Measurements from ENCODE around the gene ERGIC1.
A peak's percentile ranks its signal among the peaks of the same experiment; 100 is the strongest.

ERGIC1 gene

GRCh38 chr5:172983542-172984243 is 149.6 kb downstream of the ERGIC1 start, which contains the start of gene ATP6V0E1:
ATP6V0E1 (plus strand) TSS chr5:172983771; CDS start chr5:172983861, 90 bp downstream.
- DNase-seq (ENCODE audit: low spot score), result peak; percentile 97

GRCh38 chr5:172984244-172984953 is 150.3 kb downstream of the ERGIC1 start:
- peak; percentile 72 for DNase-seq (ENCODE audit: low spot score)

GRCh38 chr5:172985596-172985995 is 151.5 kb downstream of the ERGIC1 start:
- DNase-seq (ENCODE audit: low spot score), result no peak

- no peak for DNase-seq (ENCODE audit: low spot score)
These were observed 154.2 kb downstream of the ERGIC1 start for GRCh38 chr5:172988276-172988675.

GRCh38 chr5:172990776-172991175 is 156.7 kb downstream of the ERGIC1 start:
- DNase-seq (ENCODE audit: low spot score), result no peak

- DNase-seq (ENCODE audit: low spot score), result no peak
These were observed 160.4 kb downstream of the ERGIC1 start for GRCh38 chr5:172994405-172994804.

- no peak for DNase-seq (ENCODE audit: low spot score)
These were observed 165.4 kb downstream of the ERGIC1 start for GRCh38 chr5:172999372-172999973.

GRCh38 chr5:172999974-173000373 is 165.9 kb downstream of the ERGIC1 start:
- no peak for DNase-seq (ENCODE audit: low spot score)

GRCh38 chr5:173001229-173001841 is 167.3 kb downstream of the ERGIC1 start:
- DNase-seq (ENCODE audit: low spot score), result no peak

Data from LoVo (cell line).